ENCODE measurements around the gene GFRA4. TPM values are rescaled to one million over a fixed set of nuclear protein-coding genes. Genes with fewer than 3 reads are reported as not detected.

Gene GFRA4
- total and polyA plus RNA-seq, 2 donors (not counting 1 experiment from before 2014, with no cell fraction given), result not detected

- peaks cover 13% of the 10 kb centered on the region for H3K4me1 Mint-ChIP-seq
- Histone ChIP-seq H3K4me2 (replicated peaks; ENCODE audit: low read depth, low read length, poor library complexity, severe bottlenecking) (no peak overlapping the region), H3K79me2 (ENCODE audit: control insufficient read depth, insufficient read depth, low read length) (no peaks in the 10 kb centered on the region), H3K9me3 (ENCODE audit: control extremely low read depth in 1 of 3, control insufficient read depth in 2 of 3, insufficient read depth in 1 of 3, low read length in 2 of 3) (no peaks in the 10 kb centered on the region), H3K27me3 (replicated peaks in 1 of 4; ENCODE audit: control extremely low read depth in 1 of 4, control insufficient read depth in 3 of 4, insufficient read depth in 4 of 4, low read length in 3 of 4) (peaks cover 0 to 20% (median 1%) of the 10 kb centered on the region in 4 experiments), H3K4me3 (ENCODE audit: control extremely low read depth in 1 of 5, extremely low read depth in 1 of 5, insufficient read depth in 1 of 5, low read depth in 2 of 5, low read length in 4 of 5) (no peak overlapping the region), H2AFZ (ENCODE audit: insufficient read depth, low read depth, low read length, poor library complexity, severe bottlenecking) (no peak overlapping the region), H3K27ac (ENCODE audit: low read length in 2 of 2) (no peak overlapping the region), H3K4me1 (ENCODE audit: control insufficient read depth in 2 of 2, insufficient read depth in 2 of 2, low read length in 2 of 2) (peaks cover 5 to 10% of the 10 kb centered on the region in 2 donors), H3K36me3 (replicated peaks in 1 of 2; ENCODE audit: control extremely low read depth in 1 of 2, control insufficient read depth in 1 of 2, extremely low read depth in 1 of 2, insufficient read depth in 2 of 2, low read length in 1 of 2) (no peaks in the 10 kb centered on the region), H4K20me1 (ENCODE audit: control insufficient read depth, insufficient read depth, low read length, poor library complexity, severe bottlenecking) (no peaks in the 10 kb centered on the region), H3K9ac (ENCODE audit: low read length) (no peak overlapping the region)
- no peak for ATAC-seq (ENCODE audit: low read depth)
- H3K27me3 Mint-ChIP-seq, result peaks cover 28% of the 10 kb centered on the region
- ChIA-PET CTCF (no interaction called here), POLR2A (no interaction called here)
- H3K4me3 Mint-ChIP-seq, result no peak overlapping the region
- TF ChIP-seq CTCF (IDR thresholded peaks at IDR 0.05) (no peak), EZH2 (IDR thresholded peaks at IDR 0.05; ENCODE audit: borderline replicate concordance, insufficient read depth, low read depth, low read length, poor library complexity, severe bottlenecking) (no peak)
- 82% methylated on average over 7 of the region's 12 CpGs for WGBS (ENCODE audit: insufficient coverage)
- no peak overlapping the region for H3K27ac Mint-ChIP-seq
- DNase-seq, result no peak
- intact Hi-C loops (cut with micrococcal nuclease), result no loop called here
- no peaks in the 10 kb centered on the region for H3K9me3 Mint-ChIP-seq (ENCODE audit: insufficient read depth)
These were observed 3.5 kb downstream of the GFRA4 start for GRCh38 chr20:3659492-3660261.

- Histone ChIP-seq H3K36me3 (replicated peaks in 1 of 2; ENCODE audit: control extremely low read depth in 1 of 2, control insufficient read depth in 1 of 2, extremely low read depth in 1 of 2, insufficient read depth in 2 of 2, low read length in 1 of 2) (no peaks in the 10 kb centered on the region), H3K4me2 (replicated peaks; ENCODE audit: low read depth, low read length, poor library complexity, severe bottlenecking) (no peak overlapping the region), H3K79me2 (ENCODE audit: control insufficient read depth, insufficient read depth, low read length) (no peaks in the 10 kb centered on the region), H3K4me1 (ENCODE audit: control insufficient read depth in 2 of 2, insufficient read depth in 2 of 2, low read length in 2 of 2) (peaks cover 5 to 10% of the 10 kb centered on the region in 2 donors), H2AFZ (ENCODE audit: insufficient read depth, low read depth, low read length, poor library complexity, severe bottlenecking) (no peak overlapping the region), H3K27me3 (replicated peaks in 1 of 4; ENCODE audit: control extremely low read depth in 1 of 4, control insufficient read depth in 3 of 4, insufficient read depth in 4 of 4, low read length in 3 of 4) (peaks cover 0 to 20% (median 1%) of the 10 kb centered on the region in 4 experiments), H4K20me1 (ENCODE audit: control insufficient read depth, insufficient read depth, low read length, poor library complexity, severe bottlenecking) (no peaks in the 10 kb centered on the region), H3K9ac (ENCODE audit: low read length) (no peak overlapping the region), H3K4me3 (ENCODE audit: control extremely low read depth in 1 of 5, extremely low read depth in 1 of 5, insufficient read depth in 1 of 5, low read depth in 2 of 5, low read length in 4 of 5) (no peak overlapping the region), H3K9me3 (ENCODE audit: control extremely low read depth in 1 of 3, control insufficient read depth in 2 of 3, insufficient read depth in 1 of 3, low read length in 2 of 3) (no peaks in the 10 kb centered on the region), H3K27ac (ENCODE audit: low read length in 2 of 2) (no peak overlapping the region)
- intact Hi-C loops (cut with micrococcal nuclease), result no loop called here
- peak; percentile 43 for ATAC-seq (ENCODE audit: low read depth)
- Mint-ChIP-seq H3K9me3 (ENCODE audit: insufficient read depth) (no peaks in the 10 kb centered on the region), H3K4me1 (peaks cover 13% of the 10 kb centered on the region), H3K4me3 (peak overlapping the region; percentile 38), H3K27ac (no peak overlapping the region), H3K27me3 (peaks cover 26% of the 10 kb centered on the region)
- WGBS (ENCODE audit: insufficient coverage), result 52% methylated on average over 7 of the region's 8 CpGs
- POLR2A ChIA-PET, result no interaction called here
- peak; percentile 27 for DNase-seq
- TF ChIP-seq CTCF (IDR thresholded peaks at IDR 0.05), result no peak
- no peak for TF ChIP-seq EZH2 (IDR thresholded peaks at IDR 0.05; ENCODE audit: borderline replicate concordance, insufficient read depth, low read depth, low read length, poor library complexity, severe bottlenecking)
- CTCF ChIA-PET, result no interaction called here
These were observed 4.3 kb downstream of the GFRA4 start for GRCh38 chr20:3658716-3659491.

All from B cell (primary cell).